Body of pancreas (tissue), 4 donors: Measurements from ENCODE around the gene KRT8.

Experiments used
- POLR2A ChIP-seq, 3 donors: fragments of 450-650 bp; IDR thresholded peaks; one replicate each; pipeline ENCODE4 v1.6.1; 2016; ENCODE audit warnings: antibody characterized with exemption in 3 of 3, mild to moderate bottlenecking in 2 of 3
- TF ChIP-seq, protein P1 (sequence below), 7 experiments: fragments of 450-650 bp in 4 of 7; fragments of 200-600 bp in 3 of 7; sonication (generic) in 3 of 7; IDR thresholded peaks; one replicate each; pipeline ENCODE4 v1.5.1; 2016 to 2019; ENCODE audit warnings: antibody characterized with exemption in 7 of 7

DNA sequence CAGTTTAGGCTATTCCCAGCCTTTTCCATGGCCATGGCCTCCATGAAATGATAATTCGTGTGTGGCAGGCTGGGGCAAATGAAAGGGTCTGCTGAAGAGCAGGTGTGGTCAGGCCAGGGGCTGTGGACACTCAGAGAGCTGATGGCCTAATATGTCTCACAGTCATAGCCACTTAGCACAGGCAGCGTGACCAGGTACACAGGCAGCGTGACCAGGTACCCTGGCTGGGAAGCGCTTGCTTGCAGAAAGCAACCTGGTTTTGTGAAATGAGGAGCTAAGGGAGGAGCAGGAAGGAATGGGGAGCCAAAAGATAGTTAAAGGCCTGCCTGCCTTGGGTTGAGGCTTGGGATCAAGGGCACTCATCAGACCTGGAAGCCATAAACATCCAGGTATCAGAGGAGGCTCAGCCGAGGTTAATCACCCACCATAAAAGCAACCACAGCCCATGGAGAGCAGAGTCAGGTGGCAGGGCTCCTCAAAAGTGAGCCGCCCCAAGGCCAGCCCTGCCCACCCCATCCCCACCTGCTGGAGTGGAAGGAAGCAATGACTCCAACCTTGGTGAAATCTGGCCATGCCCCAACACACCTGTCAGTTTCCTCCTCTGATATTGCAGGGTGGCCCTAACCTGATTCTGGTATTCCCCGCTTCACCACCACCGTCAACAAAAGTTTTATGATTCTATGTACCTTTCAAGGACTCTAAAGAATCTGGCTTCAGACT is 8.0 kb upstream of the KRT8 start:
- peak in 1 of 3 donors; percentile 24 for TF ChIP-seq POLR2A (IDR thresholded peaks at IDR 0.05)
- TF ChIP-seq, protein P1, sequence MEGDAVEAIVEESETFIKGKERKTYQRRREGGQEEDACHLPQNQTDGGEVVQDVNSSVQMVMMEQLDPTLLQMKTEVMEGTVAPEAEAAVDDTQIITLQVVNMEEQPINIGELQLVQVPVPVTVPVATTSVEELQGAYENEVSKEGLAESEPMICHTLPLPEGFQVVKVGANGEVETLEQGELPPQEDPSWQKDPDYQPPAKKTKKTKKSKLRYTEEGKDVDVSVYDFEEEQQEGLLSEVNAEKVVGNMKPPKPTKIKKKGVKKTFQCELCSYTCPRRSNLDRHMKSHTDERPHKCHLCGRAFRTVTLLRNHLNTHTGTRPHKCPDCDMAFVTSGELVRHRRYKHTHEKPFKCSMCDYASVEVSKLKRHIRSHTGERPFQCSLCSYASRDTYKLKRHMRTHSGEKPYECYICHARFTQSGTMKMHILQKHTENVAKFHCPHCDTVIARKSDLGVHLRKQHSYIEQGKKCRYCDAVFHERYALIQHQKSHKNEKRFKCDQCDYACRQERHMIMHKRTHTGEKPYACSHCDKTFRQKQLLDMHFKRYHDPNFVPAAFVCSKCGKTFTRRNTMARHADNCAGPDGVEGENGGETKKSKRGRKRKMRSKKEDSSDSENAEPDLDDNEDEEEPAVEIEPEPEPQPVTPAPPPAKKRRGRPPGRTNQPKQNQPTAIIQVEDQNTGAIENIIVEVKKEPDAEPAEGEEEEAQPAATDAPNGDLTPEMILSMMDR (IDR thresholded peaks at IDR 0.05), result no peak
